Activated CD4-positive, alpha-beta T cell treated with anti-CD3 and anti-CD28 coated beads, Interleukin-2, Interleukin-4, amounts not matched to agents 100 ng/mL and 50 ng/mL, durations not matched to agents 16 hours and 8 hours (primary cell): ENCODE measurements around the gene ZWILCH.

ENCODE experiments used
- DNase-seq: peaks from one replicate; pipeline ENCODE4 v3.0.0-alpha.2; 2020; ENCODE audit warnings: low spot score

Gene ZWILCH

GRCh38 chr15:66545255-66545654, 40.1 kb downstream of the ZWILCH start:
- no peak for DNase-seq

GRCh38 chr15:66555685-66556084, 50.6 kb downstream of the ZWILCH start:
- DNase-seq, result no peak

DNA sequence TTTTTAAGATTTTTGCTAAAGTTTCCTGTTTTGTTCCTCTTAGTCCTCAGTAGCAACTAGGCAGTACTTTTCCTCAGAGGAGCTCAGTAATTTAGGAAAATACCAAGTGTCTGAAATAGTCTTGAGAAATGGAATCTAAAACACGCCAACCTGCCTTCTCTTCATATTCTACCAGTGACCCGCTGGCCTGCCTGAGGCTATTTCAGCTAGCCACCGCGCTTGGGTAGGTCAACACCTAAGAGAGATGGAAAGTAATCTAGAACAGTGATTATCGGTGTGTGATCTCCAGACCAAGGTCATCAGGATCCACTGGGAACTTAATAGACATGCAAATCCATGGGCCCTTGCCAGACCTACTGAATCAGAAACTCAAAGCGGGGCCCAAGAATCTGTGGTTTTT, 53.1 kb downstream of the ZWILCH start:
- DNase-seq, result no peak

- no peak for DNase-seq
Observed at GRCh38 chr15:66560856-66561525, 55.9 kb downstream of the ZWILCH start.

- DNase-seq, result no peak
Observed at GRCh38 chr15:66563126-66563525, 58.0 kb downstream of the ZWILCH start.

GRCh38 chr15:66563566-66564110, 58.5 kb downstream of the ZWILCH start:
- DNase-seq, result no peak

GRCh38 chr15:66564136-66565041, 59.3 kb downstream of the ZWILCH start:
- no peak for DNase-seq

- DNase-seq, result no peak
Observed at GRCh38 chr15:66565141-66565641, 60.1 kb downstream of the ZWILCH start.

DNA sequence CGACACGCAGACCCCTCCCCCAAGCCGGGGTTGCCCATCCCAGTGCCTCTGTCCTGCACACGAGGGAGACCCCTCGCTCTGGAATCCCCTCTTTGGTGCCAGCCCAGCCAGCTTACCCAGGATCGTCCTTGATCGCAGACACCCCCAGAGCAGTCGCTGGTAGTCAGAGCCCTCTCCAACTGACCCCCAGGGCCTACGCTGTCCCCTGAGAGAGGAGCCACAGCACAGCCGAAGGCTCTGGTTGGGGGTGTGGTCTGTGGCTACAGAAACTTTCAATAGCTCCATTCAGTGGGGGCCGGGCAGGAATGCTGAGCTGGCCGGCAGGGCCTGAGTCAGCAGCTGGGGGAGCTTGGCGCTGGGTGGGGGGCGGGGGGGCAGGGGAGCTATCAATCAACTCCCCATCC, 60.6 kb downstream of the ZWILCH start, which contains the start of gene LCTL:
LCTL (minus strand) TSS at position 258 of the 404 bp plus-strand sequence. CDS start 633 bp downstream, outside the sequence.
- DNase-seq, result no peak

DNA sequence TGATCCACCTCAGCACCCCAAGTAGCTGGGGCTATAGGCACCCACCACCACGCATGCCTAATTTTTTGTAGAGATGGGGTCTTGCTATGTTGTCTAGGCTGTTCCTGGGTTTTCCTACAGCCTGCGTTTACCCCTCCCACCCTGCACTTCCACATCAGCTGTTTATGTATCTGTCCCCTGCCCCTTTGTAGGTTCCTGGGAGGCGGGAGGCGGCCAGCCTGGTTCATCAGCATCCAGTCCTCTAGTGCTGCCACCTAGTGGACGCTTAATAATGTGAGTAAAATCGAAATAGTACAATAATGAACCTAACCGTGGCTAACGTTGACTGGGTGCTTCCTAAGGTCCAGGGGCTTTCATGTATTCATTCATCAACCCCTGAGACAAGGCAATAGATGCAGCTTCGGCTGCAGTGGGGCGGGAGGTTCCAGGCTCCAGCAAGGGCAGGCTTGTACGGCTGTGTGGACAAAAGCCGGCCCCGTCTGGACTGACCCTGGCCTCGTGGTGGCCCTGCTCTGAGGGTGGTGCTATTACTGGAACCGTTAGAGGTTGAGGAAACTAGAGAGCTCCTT, 61.9 kb downstream of the ZWILCH start:
- peak; percentile 73 for DNase-seq

DNA sequence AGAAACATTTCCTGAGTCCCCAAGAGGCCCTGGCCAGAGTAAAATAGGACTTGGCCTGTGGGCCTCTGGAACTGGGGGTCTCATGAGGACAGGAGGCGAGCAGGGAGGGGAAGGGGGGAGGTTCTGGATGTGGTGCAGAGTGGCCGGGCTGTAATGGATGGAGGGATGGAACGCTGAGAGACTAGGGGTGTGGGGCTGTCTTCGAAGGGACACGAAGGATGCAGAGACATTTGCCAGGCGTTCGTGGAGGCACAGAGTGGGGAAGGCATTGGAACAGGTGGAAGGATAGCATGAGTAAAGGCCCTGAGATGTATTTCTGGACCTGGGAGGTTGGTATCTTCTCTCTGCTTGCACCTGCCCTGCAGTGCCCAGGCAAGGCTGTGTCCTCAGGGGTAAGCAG, 62.8 kb downstream of the ZWILCH start:
- no peak for DNase-seq

DNA sequence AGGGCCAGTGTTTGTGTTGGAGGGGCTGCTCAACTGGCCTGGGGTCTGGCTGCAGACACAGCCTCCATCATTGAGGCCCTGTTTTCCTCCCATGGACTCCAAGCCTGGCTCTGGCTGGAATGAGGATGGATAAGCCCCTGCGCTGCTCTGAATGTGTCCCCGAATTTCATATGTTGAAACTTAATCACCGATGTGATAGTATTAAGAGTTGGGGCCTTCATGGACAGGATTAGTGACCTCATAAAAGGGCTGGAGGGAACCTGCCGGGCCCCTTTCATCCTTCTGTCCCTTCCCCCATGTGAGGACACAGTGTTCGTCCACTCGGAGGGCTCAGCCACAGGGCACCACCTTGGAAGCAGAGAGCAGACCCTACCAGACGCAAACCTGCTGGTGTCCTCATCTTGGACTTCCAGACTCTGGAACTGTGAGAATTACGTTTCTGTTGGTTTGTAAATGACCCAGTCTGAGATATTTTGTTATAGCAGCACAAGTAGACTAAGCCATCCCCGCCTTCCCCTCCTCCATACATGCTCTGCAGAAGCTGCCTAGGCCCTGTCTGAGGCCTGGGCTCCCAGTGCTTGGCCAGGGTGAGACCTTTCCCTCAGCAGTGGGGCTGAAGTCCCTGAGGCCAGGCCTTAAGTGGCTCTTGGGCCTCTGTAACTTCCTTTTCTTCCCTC, 64.5 kb downstream of the ZWILCH start:
- no peak for DNase-seq

- DNase-seq, result no peak
Observed at GRCh38 chr15:66570327-66570726, 65.2 kb downstream of the ZWILCH start.

- no peak for DNase-seq
Observed at GRCh38 chr15:66570842-66571478, 65.8 kb downstream of the ZWILCH start.

DNA sequence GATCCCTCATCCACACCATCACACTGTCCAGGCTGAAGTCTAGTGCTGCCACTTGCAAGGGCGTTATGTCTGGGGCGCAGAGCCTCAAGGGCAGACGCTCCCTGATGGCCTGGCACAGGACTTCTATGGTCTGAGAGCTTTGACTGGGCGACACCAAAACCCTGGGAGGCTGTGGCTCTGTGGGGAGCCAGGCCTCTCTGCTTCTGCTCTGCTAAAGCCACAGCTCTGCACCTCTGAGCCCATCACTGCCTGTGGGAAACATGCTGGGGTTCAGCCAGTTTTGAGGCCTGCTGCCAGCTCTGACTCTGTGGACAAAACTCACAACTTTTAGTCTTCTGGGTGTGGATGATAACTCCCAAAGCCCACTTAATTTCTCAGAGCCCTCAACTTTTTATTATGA, 67.0 kb downstream of the ZWILCH start:
- no peak for DNase-seq

DNA sequence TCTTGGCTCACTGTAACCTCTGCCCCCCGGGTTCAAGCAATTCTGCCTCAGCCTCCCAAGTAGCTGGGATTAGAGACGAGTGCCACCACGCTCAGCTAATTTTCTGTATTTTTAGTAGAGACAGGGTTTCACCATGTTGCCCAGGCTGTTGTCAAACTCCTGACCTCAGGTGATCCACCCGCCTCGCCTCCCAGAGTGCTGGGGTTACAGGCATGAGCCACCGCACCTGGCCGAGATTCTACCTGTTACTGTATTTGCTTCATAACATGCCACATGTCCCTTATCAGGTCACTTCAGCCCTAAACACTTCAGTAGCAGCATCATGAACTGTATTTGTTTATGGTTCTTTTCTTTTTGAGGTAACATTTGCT, 68.2 kb downstream of the ZWILCH start:
- DNase-seq, result no peak

DNA sequence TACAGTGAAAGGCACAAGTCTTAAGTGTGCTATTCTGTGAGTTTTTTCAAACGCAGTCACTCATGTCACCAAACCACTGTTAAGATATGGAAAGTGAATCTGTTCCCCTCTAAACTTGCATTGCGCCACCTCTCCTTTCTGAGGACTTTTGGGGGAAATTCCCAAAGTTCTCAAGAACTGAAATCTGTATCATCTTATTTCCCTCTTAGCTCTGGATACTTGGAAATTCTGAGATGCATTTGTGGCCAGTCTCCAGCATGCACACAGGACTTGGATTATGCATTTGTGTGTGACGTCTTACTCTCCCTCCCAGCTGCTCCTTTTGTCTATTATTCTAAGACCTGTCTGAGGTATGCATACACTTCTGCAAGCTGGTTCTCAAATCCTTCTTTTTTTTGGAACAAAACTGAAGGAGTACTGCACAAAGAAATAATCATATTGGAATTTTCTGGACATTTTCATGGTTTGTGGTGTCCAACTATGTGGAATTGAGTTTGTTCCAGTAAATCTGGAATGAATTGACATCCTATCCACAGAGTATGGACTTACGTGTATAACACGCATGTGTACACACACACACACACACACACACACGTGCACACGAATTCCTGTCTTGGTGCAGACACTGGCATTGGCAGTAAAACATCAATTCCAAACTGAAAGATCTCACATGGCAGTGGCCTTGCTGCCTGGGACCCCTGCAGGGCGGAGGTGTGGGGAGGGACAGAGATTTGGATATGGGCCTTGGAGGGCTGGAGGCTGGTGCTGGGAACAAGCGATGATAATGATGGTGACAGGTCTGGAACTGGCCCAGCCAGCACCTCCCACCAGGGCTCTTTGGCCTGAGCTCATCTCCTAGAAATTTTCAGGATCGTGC, 68.8 kb downstream of the ZWILCH start:
- no peak for DNase-seq

DNA sequence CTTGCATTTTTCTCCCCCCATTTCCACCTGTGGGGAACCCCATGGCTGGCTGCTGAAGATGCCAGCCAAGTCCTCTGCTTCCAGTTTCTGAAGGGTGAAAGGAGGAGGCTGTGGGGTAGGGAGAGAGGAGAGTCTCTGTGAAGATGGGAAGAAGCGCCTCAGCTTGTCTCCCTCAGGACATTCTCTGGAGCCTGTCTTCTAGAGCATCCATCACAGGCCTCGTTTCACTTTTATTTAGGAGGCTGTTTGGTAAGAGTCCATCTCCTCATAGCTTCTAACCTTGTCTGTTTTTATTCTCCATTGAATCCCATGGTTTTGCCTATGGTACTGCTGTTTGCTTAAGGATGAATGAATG, 69.4 kb downstream of the ZWILCH start:
- no peak for DNase-seq

GRCh38 chr15:66578286-66578875, 73.3 kb downstream of the ZWILCH start:
- DNase-seq, result peak; percentile 39

- no peak for DNase-seq
Observed at GRCh38 chr15:66580643-66581042, 75.5 kb downstream of the ZWILCH start.
